A673 (cell line): ENCODE results near the gene SMYD3. TPM values are rescaled to one million over a fixed set of nuclear protein-coding genes. Genes with fewer than 3 reads are reported as not detected.

Source experiments
- BruUV-seq: library from RNA; stranded (reverse); fragments of 400-500 nt; replicated peaks from 2 replicates; lab custom pipeline; 2021; lab: Mats Ljungman, UMichigan
- CTCF ChIA-PET: fragments of 300-600 bp; sonication (Branson Sonifier 250); formaldehyde crosslinking; loops from one replicate; lab custom pipeline; 2022; ENCODE audit warnings: antibody characterized with exemption; lab: Charles Lee
- POLR2A ChIA-PET: fragments of 300-600 bp; sonication (Branson Sonifier 250); formaldehyde crosslinking; loops from one replicate; lab custom pipeline; 2022; ENCODE audit warnings: antibody characterized with exemption; ENCODE audit not compliant: low non-redundant PET; lab: Charles Lee
- DNase-seq: peaks from one replicate; pipeline ENCODE4 v3.0.0-alpha.2; 2015; ENCODE audit warnings: low spot score
- H3K27ac ChIP-seq: fragments of 200-600 bp; sonication (generic); 2 replicates; pipeline ENCODE4 v1.5.1; 2016; ENCODE audit warnings: mixed run types, low read depth, mild to moderate bottlenecking, mixed read lengths, antibody characterized with exemption, low read length; ENCODE audit not compliant: poor library complexity, severe bottlenecking
- H3K27me3 ChIP-seq: fragments of 200-600 bp; sonication (generic); replicated peaks from 2 replicates; pipeline ENCODE4 v1.6.1; 2017; ENCODE audit warnings: mixed run types, low read depth, mild to moderate bottlenecking, mixed read lengths, antibody characterized with exemption, low read length; ENCODE audit not compliant: insufficient read depth, poor library complexity
- H3K36me3 ChIP-seq: fragments of 200-600 bp; sonication (generic); 2 replicates; pipeline ENCODE4 v1.6.1; 2016; ENCODE audit warnings: mixed run types, mild to moderate bottlenecking, mixed read lengths, antibody characterized with exemption, low read length; ENCODE audit not compliant: insufficient read depth, poor library complexity, severe bottlenecking
- H3K4me1 ChIP-seq: fragments of 200-600 bp; sonication (generic); 2 replicates; pipeline ENCODE4 v1.6.1; 2017; ENCODE audit warnings: mixed run types, mild to moderate bottlenecking, mixed read lengths, antibody characterized with exemption, low read length; ENCODE audit not compliant: insufficient read depth, poor library complexity, severe bottlenecking
- H3K4me3 ChIP-seq: fragments of 200-600 bp; sonication (generic); 2 replicates; pipeline ENCODE4 v1.5.1; 2016; ENCODE audit warnings: low read depth, mixed run types, mild to moderate bottlenecking, mixed read lengths, low read length; ENCODE audit not compliant: poor library complexity, severe bottlenecking
- H3K9me3 ChIP-seq: fragments of 200-600 bp; sonication (generic); 2 replicates; pipeline ENCODE4 v1.6.1; 2016; ENCODE audit warnings: mixed run types, low read depth, mild to moderate bottlenecking, mixed read lengths, antibody characterized with exemption, low read length; ENCODE audit not compliant: poor library complexity, severe bottlenecking
- CTCF ChIP-seq: fragments of 300-800, 200-600 bp; sonication (generic); conservative IDR thresholded peaks from 2 replicates; pipeline ENCODE4 v1.5.1; 2017; ENCODE audit warnings: low read depth, mild to moderate bottlenecking, antibody characterized with exemption, low read length, moderate library complexity, mixed read lengths
- EZH2 ChIP-seq: fragments of 200-600 bp; sonication (generic); IDR thresholded peaks from 2 replicates; pipeline ENCODE4 v1.6.1; 2017; ENCODE audit warnings: borderline replicate concordance, low read depth, mild to moderate bottlenecking, mixed read lengths, antibody characterized with exemption, low read length; ENCODE audit not compliant: poor library complexity, severe bottlenecking
- intact Hi-C: fragments of 100-400 bp; cut with micrococcal nuclease; formaldehyde crosslinking; loops from one replicate; pipeline ENCODE4 v1.10.0; 2022; ENCODE audit not compliant: unreplicated experiment
- total RNA-seq: library from RNA; stranded (reverse); gene quantifications from 2 replicates; pipeline ENCODE4 v1.2.3, GENCODE V29; 2021

The SMYD3 gene
- total RNA-seq, 1 experiment from 2014 or later = 29.0 TPM

GRCh38 chr1:245872475-245872874 is 634.6 kb downstream of the SMYD3 start:
- POLR2A ChIA-PET = no interaction called here
- Histone ChIP-seq H3K4me1 (peaks cover 5% of the 10 kb centered on the region), H3K36me3 (no peaks in the 10 kb centered on the region), H3K27me3 (no peaks in the 10 kb centered on the region), H3K27ac (no peak overlapping the region), H3K4me3 (no peak overlapping the region), H3K9me3 (no peaks in the 10 kb centered on the region)
- CTCF ChIA-PET = no interaction called here
- no TSS peak for BruUV-seq
- intact Hi-C loops = no loop called here
- no peak for DNase-seq
- TF ChIP-seq CTCF (no peak), EZH2 (no peak)

- ChIA-PET CTCF (no interaction called here), POLR2A (no interaction called here)
- intact Hi-C loops = no loop called here
- no peaks in the 10 kb centered on the region for H3K27me3 ChIP-seq
- DNase-seq = no peak
- H3K4me3 ChIP-seq = no peak overlapping the region
- no peak overlapping the region for H3K27ac ChIP-seq
- H3K36me3 ChIP-seq = no peaks in the 10 kb centered on the region
- H3K4me1 ChIP-seq = peaks cover 5% of the 10 kb centered on the region
- no peak for TF ChIP-seq EZH2
- no peak for TF ChIP-seq CTCF
- no peaks in the 10 kb centered on the region for H3K9me3 ChIP-seq
- no TSS peak for BruUV-seq
Measured at GRCh38 chr1:245871915-245872314, 635.2 kb downstream of the SMYD3 start.

GRCh38 chr1:245871191-245871590 is 635.9 kb downstream of the SMYD3 start:
- Histone ChIP-seq H3K9me3 (no peaks in the 10 kb centered on the region), H3K4me3 (no peak overlapping the region), H3K27ac (no peak overlapping the region), H3K4me1 (peaks cover 5% of the 10 kb centered on the region), H3K36me3 (no peaks in the 10 kb centered on the region), H3K27me3 (no peaks in the 10 kb centered on the region)
- no TSS peak for BruUV-seq
- intact Hi-C loops = no loop called here
- DNase-seq = no peak
- ChIA-PET POLR2A (no interaction called here), CTCF (no interaction called here)
- TF ChIP-seq EZH2 (no peak), CTCF (no peak)
